ENCODE measurements around the gene FBXO36. TPM values are rescaled to one million over a fixed set of nuclear protein-coding genes. Genes with fewer than 3 reads are reported as not detected.

Gene FBXO36
- total RNA-seq, 1 donor from 2014 or later: 13.1 TPM

DNA sequence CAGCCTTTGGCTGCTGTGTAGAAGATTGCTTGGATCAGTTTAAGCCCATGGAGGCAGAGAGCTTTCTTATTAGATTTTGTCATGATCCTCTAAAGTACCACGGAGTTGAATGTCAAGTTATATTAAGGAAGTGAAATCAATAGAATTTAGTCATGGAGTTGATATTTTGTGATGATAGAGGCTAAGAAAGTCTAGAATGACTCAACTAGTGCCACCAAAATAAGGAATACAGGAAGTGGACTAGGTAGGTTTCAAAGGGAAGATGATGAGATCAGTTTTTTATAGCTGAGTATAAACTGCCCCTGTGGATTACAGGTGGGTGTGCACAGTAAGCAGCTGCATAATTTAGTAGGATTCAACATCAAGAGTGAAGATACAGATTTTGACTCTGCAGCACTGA is 25.2 kb downstream of the FBXO36 start:
- Mint-ChIP-seq H3K4me1 (peaks cover 8% of the 10 kb centered on the region), H3K27me3 (ENCODE audit: insufficient read depth, low read depth) (no peaks in the 10 kb centered on the region)
- peaks cover 6% of the 10 kb centered on the region for H3K4me1 ChIP-seq

GRCh38 chr2:229952256-229952835 is 30.0 kb downstream of the FBXO36 start:
- Histone ChIP-seq H3K4me3 (no peak overlapping the region), H3F3A (ENCODE audit: low read depth) (peaks cover 11% of the 10 kb centered on the region), H3K27me3 (no peaks in the 10 kb centered on the region), H3K9ac (no peak overlapping the region), H3K27ac (no peak overlapping the region), H4K20me1 (ENCODE audit: low read depth) (no peaks in the 10 kb centered on the region), H3K4me2 (no peak overlapping the region), H2AFZ (replicated peaks) (no peak overlapping the region), H3K79me2 (ENCODE audit: low read depth) (no peaks in the 10 kb centered on the region), H3K36me3 (no peaks in the 10 kb centered on the region), H3K4me1 (peaks cover 18% of the 10 kb centered on the region), H3K9me3 (ENCODE audit: low read depth) (no peaks in the 10 kb centered on the region)
- peaks cover 17% of the 10 kb centered on the region for H3K4me1 Mint-ChIP-seq
- no peaks in the 10 kb centered on the region for H3K27me3 Mint-ChIP-seq (ENCODE audit: insufficient read depth, low read depth)
- H3K27ac Mint-ChIP-seq: no peak overlapping the region
- no peaks in the 10 kb centered on the region for H3K9me3 Mint-ChIP-seq
- peaks cover 5% of the 10 kb centered on the region for H3K36me3 Mint-ChIP-seq
- DNase-seq (ENCODE audit: low spot score): no peak
- H3K4me3 Mint-ChIP-seq: no peak overlapping the region
- TF ChIP-seq EZH2 (IDR thresholded peaks at IDR 0.05) (no peak), EZH2phosphoT487 (IDR thresholded peaks at IDR 0.05) (no peak)
- TF ChIP-seq, protein P1, sequence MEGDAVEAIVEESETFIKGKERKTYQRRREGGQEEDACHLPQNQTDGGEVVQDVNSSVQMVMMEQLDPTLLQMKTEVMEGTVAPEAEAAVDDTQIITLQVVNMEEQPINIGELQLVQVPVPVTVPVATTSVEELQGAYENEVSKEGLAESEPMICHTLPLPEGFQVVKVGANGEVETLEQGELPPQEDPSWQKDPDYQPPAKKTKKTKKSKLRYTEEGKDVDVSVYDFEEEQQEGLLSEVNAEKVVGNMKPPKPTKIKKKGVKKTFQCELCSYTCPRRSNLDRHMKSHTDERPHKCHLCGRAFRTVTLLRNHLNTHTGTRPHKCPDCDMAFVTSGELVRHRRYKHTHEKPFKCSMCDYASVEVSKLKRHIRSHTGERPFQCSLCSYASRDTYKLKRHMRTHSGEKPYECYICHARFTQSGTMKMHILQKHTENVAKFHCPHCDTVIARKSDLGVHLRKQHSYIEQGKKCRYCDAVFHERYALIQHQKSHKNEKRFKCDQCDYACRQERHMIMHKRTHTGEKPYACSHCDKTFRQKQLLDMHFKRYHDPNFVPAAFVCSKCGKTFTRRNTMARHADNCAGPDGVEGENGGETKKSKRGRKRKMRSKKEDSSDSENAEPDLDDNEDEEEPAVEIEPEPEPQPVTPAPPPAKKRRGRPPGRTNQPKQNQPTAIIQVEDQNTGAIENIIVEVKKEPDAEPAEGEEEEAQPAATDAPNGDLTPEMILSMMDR (IDR thresholded peaks at IDR 0.05): no peak

More for the DNA sequence above, 25.2 kb downstream of the FBXO36 start:
- Histone ChIP-seq H3K27me3 (no peaks in the 10 kb centered on the region), H2AFZ (replicated peaks) (no peak overlapping the region), H3K9ac (no peak overlapping the region), H3K27ac (no peak overlapping the region), H3K9me3 (ENCODE audit: low read depth) (no peaks in the 10 kb centered on the region), H3F3A (ENCODE audit: low read depth) (no peaks in the 10 kb centered on the region), H3K4me2 (no peak overlapping the region), H3K79me2 (ENCODE audit: low read depth) (no peaks in the 10 kb centered on the region), H4K20me1 (ENCODE audit: low read depth) (no peaks in the 10 kb centered on the region), H3K36me3 (no peaks in the 10 kb centered on the region), H3K4me3 (no peak overlapping the region)
- H3K36me3 Mint-ChIP-seq: peaks cover 4% of the 10 kb centered on the region
- no peak for DNase-seq (ENCODE audit: low spot score)
- H3K9me3 Mint-ChIP-seq: peaks cover 2% of the 10 kb centered on the region
- H3K4me3 Mint-ChIP-seq: no peak overlapping the region
- TF ChIP-seq EZH2phosphoT487 (IDR thresholded peaks at IDR 0.05): no peak
- no peak for TF ChIP-seq EZH2 (IDR thresholded peaks at IDR 0.05)
- TF ChIP-seq, protein P1 (IDR thresholded peaks at IDR 0.05): no peak
- H3K27ac Mint-ChIP-seq: no peak overlapping the region

- no peaks in the 10 kb centered on the region for H4K20me1 ChIP-seq (ENCODE audit: low read depth)
- H3K9ac ChIP-seq: no peak overlapping the region
- H3K27ac ChIP-seq: no peak overlapping the region
- TF ChIP-seq, protein P1 (IDR thresholded peaks at IDR 0.05): no peak
- Mint-ChIP-seq H3K27ac (no peak overlapping the region), H3K27me3 (ENCODE audit: insufficient read depth, low read depth) (no peaks in the 10 kb centered on the region), H3K4me3 (no peak overlapping the region), H3K36me3 (peaks cover 5% of the 10 kb centered on the region), H3K9me3 (no peaks in the 10 kb centered on the region), H3K4me1 (peaks cover 19% of the 10 kb centered on the region)
- peaks cover 11% of the 10 kb centered on the region for H3F3A ChIP-seq (ENCODE audit: low read depth)
- H3K27me3 ChIP-seq: no peaks in the 10 kb centered on the region
- H3K4me2 ChIP-seq: no peak overlapping the region
- H3K9me3 ChIP-seq (ENCODE audit: low read depth): no peaks in the 10 kb centered on the region
- no peak overlapping the region for H3K4me3 ChIP-seq
- no peak overlapping the region for H2AFZ ChIP-seq (replicated peaks)
- no peaks in the 10 kb centered on the region for H3K79me2 ChIP-seq (ENCODE audit: low read depth)
- H3K4me1 ChIP-seq: peaks cover 18% of the 10 kb centered on the region
- DNase-seq (ENCODE audit: low spot score): no peak
- no peaks in the 10 kb centered on the region for H3K36me3 ChIP-seq
Observed at GRCh38 chr2:229955663-229956062, 33.4 kb downstream of the FBXO36 start.
